PC-3 (cell line): ENCODE results near the gene TOR2A. TPM values are rescaled to one million over a fixed set of nuclear protein-coding genes. Genes with fewer than 3 reads are reported as not detected.

ENCODE experiments used
- ATAC-seq: fragments of 200-7000 bp; cut with Tn5 transposase; 2 replicates; pipeline ENCODE4 v1.9.1; 2020; ENCODE audit warnings: mild to moderate bottlenecking, moderate library complexity
- BruUV-seq: library from RNA; stranded (reverse); fragments of 400-500 nt; replicated peaks from 2 replicates; lab custom pipeline; 2021; lab: Mats Ljungman, UMichigan
- CTCF ChIA-PET: fragments of 300-600 bp; sonication (Branson Sonifier 250); formaldehyde crosslinking; loops from one replicate; lab custom pipeline; 2022; ENCODE audit warnings: antibody characterized with exemption; lab: Charles Lee
- POLR2A ChIA-PET: fragments of 300-600 bp; sonication (Branson Sonifier 250); formaldehyde crosslinking; loops from one replicate; lab custom pipeline; 2022; ENCODE audit warnings: antibody characterized with exemption; ENCODE audit not compliant: unreplicated experiment; lab: Charles Lee
- DNase-seq: peaks from one replicate; pipeline ENCODE4 v3.0.0-alpha.2; 2015
- H2AFZ ChIP-seq: fragments of 300-600 bp; sonication (generic); 2 replicates; pipeline ENCODE4 v1.6.0; 2016; ENCODE audit warnings: antibody characterized with exemption, low read length
- H3F3A ChIP-seq: fragments of 300-600 bp; sonication (generic); one replicate; pipeline ENCODE4 v1.6.0; 2017; ENCODE audit warnings: antibody characterized with exemption, low read length, control low read depth, mild to moderate bottlenecking; ENCODE audit not compliant: unreplicated experiment
- H3K27ac ChIP-seq: fragments of 300-600 bp; sonication (generic); 2 replicates; pipeline ENCODE4 v1.5.1; 2016; ENCODE audit warnings: mild to moderate bottlenecking, low read length
- H3K27me3 ChIP-seq: fragments of 300-600 bp; sonication (generic); 2 replicates; pipeline ENCODE4 v1.6.1; 2016; ENCODE audit warnings: low read length, mixed read lengths
- H3K36me3 ChIP-seq: fragments of 300-600 bp; sonication (generic); 2 replicates; pipeline ENCODE4 v1.6.1; 2016; ENCODE audit warnings: low read depth, mixed run types, low read length, mixed read lengths
- H3K4me1 ChIP-seq: fragments of 300-600 bp; sonication (generic); 2 replicates; pipeline ENCODE4 v1.5.1; 2016; ENCODE audit warnings: low read length; ENCODE audit not compliant: insufficient read depth
- H3K4me2 ChIP-seq: fragments of 300-600 bp; sonication (generic); 2 replicates; pipeline ENCODE4 v1.6.0; 2016; ENCODE audit warnings: low read length
- H3K4me3 ChIP-seq: fragments of 300-600 bp; sonication (generic); 2 replicates; pipeline ENCODE4 v1.5.1; 2016; ENCODE audit warnings: mild to moderate bottlenecking, low read length, mixed read lengths
- H3K79me2 ChIP-seq: fragments of 300-600 bp; sonication (generic); 2 replicates; pipeline ENCODE4 v1.6.1; 2017; ENCODE audit warnings: low read length, mixed read lengths
- H3K9ac ChIP-seq: fragments of 300-600 bp; sonication (generic); 2 replicates; pipeline ENCODE4 v1.6.0; 2016; ENCODE audit warnings: mild to moderate bottlenecking, low read length
- H3K9me2 ChIP-seq: fragments of 300-600 bp; sonication (generic); replicated peaks from 2 replicates; pipeline ENCODE4 v1.6.1; 2016; ENCODE audit warnings: mixed run types, low read length, mixed read lengths
- H3K9me3 ChIP-seq: fragments of 300-600 bp; sonication (generic); 2 replicates; pipeline ENCODE4 v1.6.1; 2016; ENCODE audit warnings: low read length, mixed read lengths
- H4K20me1 ChIP-seq: fragments of 300-600 bp; sonication (generic); 2 replicates; pipeline ENCODE4 v1.6.1; 2016; ENCODE audit warnings: low read length, mixed read lengths
- EZH2 ChIP-seq: fragments of 300-600 bp; sonication (generic); IDR thresholded peaks from one replicate; pipeline ENCODE4 v1.6.1; 2017; ENCODE audit warnings: antibody characterized with exemption, mild to moderate bottlenecking, low read length; ENCODE audit not compliant: unreplicated experiment
- EZH2phosphoT487 ChIP-seq: fragments of 300-600 bp; sonication (generic); IDR thresholded peaks from 2 replicates; pipeline ENCODE4 v1.6.1; 2018; ENCODE audit warnings: mild to moderate bottlenecking, antibody characterized with exemption, low read length, borderline replicate concordance
- intact Hi-C: fragments of 100-400 bp; cut with micrococcal nuclease; formaldehyde crosslinking; loops from 2 replicates; pipeline ENCODE4 v1.9.0; 2023
- total RNA-seq: library from RNA; depleted of rRNA; stranded (reverse); fragments of >200 nt; gene quantifications from 2 replicates; pipeline ENCODE4 v1.2.3, GENCODE V29; 2014
- TF ChIP-seq, protein P1 (sequence below): fragments of 300-600 bp; sonication (generic); conservative IDR thresholded peaks from 2 replicates; pipeline ENCODE4 v1.5.1; 2017; ENCODE audit warnings: antibody characterized with exemption, low read depth, mild to moderate bottlenecking, low read length

Gene TOR2A
- total RNA-seq, 1 experiment from 2014 or later: 14.1 TPM

DNA sequence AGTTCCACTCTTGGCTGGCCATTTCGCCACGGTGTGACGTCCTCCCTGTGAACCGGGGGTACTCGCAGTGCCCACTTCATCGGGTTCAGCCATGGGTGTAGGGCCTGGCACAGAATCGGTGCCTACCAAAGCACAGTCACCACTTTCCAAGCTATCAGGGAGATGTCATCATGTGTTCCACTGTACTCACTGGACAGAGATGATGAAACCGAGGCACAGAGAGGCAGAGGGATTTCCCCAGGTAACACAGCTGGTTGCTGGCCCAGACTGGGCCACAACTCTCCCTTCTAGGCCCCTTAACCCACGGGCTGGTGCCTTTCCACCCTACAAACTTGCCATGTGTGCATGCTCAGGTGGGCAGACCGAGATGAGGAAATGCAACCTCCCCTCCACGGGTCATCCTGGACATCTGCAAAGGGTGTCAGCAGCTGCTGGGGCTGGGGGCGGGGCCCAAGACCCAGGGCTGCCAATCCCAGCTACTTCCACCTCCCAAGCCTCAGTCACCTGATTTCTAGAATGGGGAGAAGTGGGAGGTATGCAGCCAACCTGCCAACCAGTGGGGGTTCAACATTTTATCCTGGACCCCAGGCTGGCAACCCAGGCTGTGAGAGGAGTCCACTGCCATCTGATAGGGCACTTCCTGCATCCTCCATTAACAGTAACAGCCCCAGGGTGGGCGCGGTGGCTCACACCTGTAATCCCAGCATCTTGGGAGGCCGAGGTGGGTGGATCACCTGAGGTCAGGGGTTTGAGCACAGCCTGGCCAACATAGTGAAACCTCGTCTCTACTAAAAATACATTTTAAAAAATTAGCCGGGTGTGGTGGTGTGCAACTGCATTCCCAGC, 44.3 kb upstream of the TOR2A start:
- Histone ChIP-seq H3K9ac (no peak overlapping the region), H3K79me2 (no peaks in the 10 kb centered on the region), H2AFZ (no peak overlapping the region), H3K9me3 (no peaks in the 10 kb centered on the region), H4K20me1 (no peaks in the 10 kb centered on the region), H3K27ac (no peak overlapping the region), H3K4me2 (no peak overlapping the region), H3K4me1 (no peaks in the 10 kb centered on the region), H3K9me2 (no peaks in the 10 kb centered on the region), H3K36me3 (no peaks in the 10 kb centered on the region), H3K4me3 (no peak overlapping the region), H3F3A (no peaks in the 10 kb centered on the region), H3K27me3 (no peaks in the 10 kb centered on the region)
- no TSS peak for BruUV-seq
- TF ChIP-seq, protein P1, sequence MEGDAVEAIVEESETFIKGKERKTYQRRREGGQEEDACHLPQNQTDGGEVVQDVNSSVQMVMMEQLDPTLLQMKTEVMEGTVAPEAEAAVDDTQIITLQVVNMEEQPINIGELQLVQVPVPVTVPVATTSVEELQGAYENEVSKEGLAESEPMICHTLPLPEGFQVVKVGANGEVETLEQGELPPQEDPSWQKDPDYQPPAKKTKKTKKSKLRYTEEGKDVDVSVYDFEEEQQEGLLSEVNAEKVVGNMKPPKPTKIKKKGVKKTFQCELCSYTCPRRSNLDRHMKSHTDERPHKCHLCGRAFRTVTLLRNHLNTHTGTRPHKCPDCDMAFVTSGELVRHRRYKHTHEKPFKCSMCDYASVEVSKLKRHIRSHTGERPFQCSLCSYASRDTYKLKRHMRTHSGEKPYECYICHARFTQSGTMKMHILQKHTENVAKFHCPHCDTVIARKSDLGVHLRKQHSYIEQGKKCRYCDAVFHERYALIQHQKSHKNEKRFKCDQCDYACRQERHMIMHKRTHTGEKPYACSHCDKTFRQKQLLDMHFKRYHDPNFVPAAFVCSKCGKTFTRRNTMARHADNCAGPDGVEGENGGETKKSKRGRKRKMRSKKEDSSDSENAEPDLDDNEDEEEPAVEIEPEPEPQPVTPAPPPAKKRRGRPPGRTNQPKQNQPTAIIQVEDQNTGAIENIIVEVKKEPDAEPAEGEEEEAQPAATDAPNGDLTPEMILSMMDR: no peak
- TF ChIP-seq EZH2: no peak
- TF ChIP-seq EZH2phosphoT487: no peak
- ChIA-PET CTCF (no interaction called here), POLR2A (interaction anchor here (0.5 kb wide), 1 partner anchor 236 kb away, joined by 3 read pairs; no protein-coding TSS in a partner anchor)
- no peak for DNase-seq
- intact Hi-C loops: no loop called here
- no peak for ATAC-seq

DNA sequence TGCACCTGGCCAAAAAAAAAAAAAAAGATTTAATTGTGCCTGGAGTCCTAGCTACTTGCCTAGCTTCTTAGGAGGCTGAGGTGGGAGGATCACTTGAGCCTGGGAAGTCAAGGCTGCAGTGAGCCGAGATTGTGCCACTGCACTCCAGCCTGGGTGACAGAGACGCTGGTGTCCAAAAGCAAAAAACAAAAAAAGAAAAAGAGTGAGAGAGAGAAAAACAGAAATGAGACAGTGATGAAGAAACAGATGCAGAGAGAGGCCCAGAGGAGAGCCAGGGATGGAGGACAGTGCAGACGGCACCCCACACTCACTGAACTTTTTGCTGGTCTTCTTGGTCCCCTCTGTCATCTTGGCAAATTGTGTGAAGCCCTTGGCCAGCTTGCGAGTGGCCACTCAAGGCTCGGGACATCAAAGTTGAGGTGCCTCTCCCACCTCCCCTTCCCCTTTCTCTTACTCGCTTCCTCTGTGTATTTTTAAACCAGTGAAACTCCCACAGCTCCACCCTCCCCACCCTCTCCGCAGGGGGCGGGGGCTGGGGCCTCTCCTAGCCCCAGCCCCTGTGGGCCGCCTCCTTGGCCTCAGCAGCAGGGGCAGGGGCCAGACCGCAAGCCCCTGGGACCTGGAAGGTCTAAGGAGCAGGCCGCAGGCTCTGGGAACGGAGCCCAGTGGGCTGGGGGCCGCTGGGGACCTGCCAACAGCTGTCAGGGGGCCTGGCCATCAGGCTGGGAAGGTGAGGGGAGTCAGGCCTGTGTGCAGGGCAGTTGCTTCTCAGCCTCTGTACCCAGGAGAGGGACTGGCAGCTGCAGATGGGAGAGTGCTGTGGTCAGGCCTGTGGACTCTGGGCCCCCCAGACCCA, 43.4 kb upstream of the TOR2A start, which contains the start of gene SH2D3C:
Gene SH2D3C (minus strand): TSS at position 387 of the 856 bp plus-strand sequence. CDS start 39 bp downstream, at position 348.
- no peaks in the 10 kb centered on the region for H3K36me3 ChIP-seq
- no peak within 1 kb of the TSS for H3K4me3 ChIP-seq
- no TSS peak for BruUV-seq
- H3K79me2 ChIP-seq: no peaks in the 10 kb centered on the region
- ChIA-PET CTCF (no interaction called here), POLR2A (interaction anchor here (0.5 kb wide), 1 partner anchor 235 kb away, joined by 3 read pairs; no protein-coding TSS in a partner anchor)
- no peaks in the 10 kb centered on the region for H3K27me3 ChIP-seq
- no peaks in the 10 kb centered on the region for H3F3A ChIP-seq
- no peaks in the 10 kb centered on the region for H3K4me1 ChIP-seq
- H3K4me2 ChIP-seq: no peak within 1 kb of the TSS
- H4K20me1 ChIP-seq: no peaks in the 10 kb centered on the region
- H3K27ac ChIP-seq: no peak within 1 kb of the TSS
- H3K9me3 ChIP-seq: no peaks in the 10 kb centered on the region
- no peak for ATAC-seq
- H3K9ac ChIP-seq: no peak within 1 kb of the TSS
- H2AFZ ChIP-seq: no peak within 1 kb of the TSS
- intact Hi-C loops: no loop called here
- no peaks in the 10 kb centered on the region for H3K9me2 ChIP-seq
- no peak for DNase-seq
- TF ChIP-seq EZH2: no peak
- TF ChIP-seq, protein P1: no peak
- TF ChIP-seq EZH2phosphoT487: no peak
